Right atrium auricular region (tissue), 2 donors: ENCODE data around the gene RFX6. TPM values are rescaled to one million over a fixed set of nuclear protein-coding genes. Genes with fewer than 3 reads are reported as not detected.

Source experiments
- DNase-seq: peaks from one replicate; pipeline ENCODE4 v3.0.0-alpha.2; 2019; ENCODE audit warnings: low spot score
- H3K27ac ChIP-seq, 2 donors: fragments of 200-600 bp; sonication (generic); 1 replicate in 1 of 2; 2 replicates in 1 of 2; pipeline ENCODE4 v1.5.1; 2016 to 2019
- H3K27me3 ChIP-seq, 2 donors: fragments of 200-600 bp; sonication (generic); one replicate each; pipeline versions ENCODE4 v1.5.1 to v1.6.0; 2017 to 2019
- H3K36me3 ChIP-seq: fragments of 200-600 bp; sonication (generic); one replicate; pipeline ENCODE4 v1.5.1; 2016
- H3K4me1 ChIP-seq, 2 donors: fragments of 200-600 bp; sonication (generic); one replicate each; pipeline versions ENCODE4 v1.5.1 to v1.6.0; 2017 to 2019
- H3K4me3 ChIP-seq, 2 donors: fragments of 200-600 bp; sonication (generic); 1 replicate in 1 of 2; 2 replicates in 1 of 2; pipeline ENCODE4 v1.5.1; 2017 to 2019; ENCODE audit warnings: mild to moderate bottlenecking in 1 of 2, moderate library complexity in 1 of 2
- H3K9me3 ChIP-seq, 2 donors: fragments of 200-600 bp; sonication (generic); one replicate each; pipeline ENCODE4 v1.5.1; 2019
- CTCF ChIP-seq, 2 donors: fragments of 200-600 bp; sonication (generic); IDR thresholded peaks; one replicate each; pipeline ENCODE4 v1.5.1; 2019; ENCODE audit warnings: antibody characterized with exemption in 2 of 2
- total RNA-seq, 2 donors: library from RNA; depleted of rRNA; stranded (reverse); fragments of >200 nt; gene quantifications; one replicate each; pipeline ENCODE4 v1.1.0, GENCODE V29; 2016

Gene RFX6
- total RNA-seq, 2 donors from 2014 or later = not detected

GRCh38 chr6:116948533-116949304 lies 71.7 kb downstream of the RFX6 start:
- H3K9me3 ChIP-seq = no peaks in the 10 kb centered on the region
- TF ChIP-seq CTCF (IDR thresholded peaks at IDR 0.05) = no peak
- no peak for DNase-seq
- H3K27ac ChIP-seq = no peak overlapping the region
- no peaks in the 10 kb centered on the region for H3K4me1 ChIP-seq
- H3K27me3 ChIP-seq = no peaks in the 10 kb centered on the region
- no peak overlapping the region for H3K4me3 ChIP-seq
- H3K36me3 ChIP-seq = no peaks in the 10 kb centered on the region

GRCh38 chr6:116949964-116950363 lies 72.9 kb downstream of the RFX6 start:
- H3K9me3 ChIP-seq = no peaks in the 10 kb centered on the region

GRCh38 chr6:116954335-116954734 lies 77.3 kb downstream of the RFX6 start:
- Histone ChIP-seq H3K4me1 (no peaks in the 10 kb centered on the region), H3K36me3 (no peaks in the 10 kb centered on the region), H3K9me3 (no peaks in the 10 kb centered on the region), H3K27me3 (no peaks in the 10 kb centered on the region), H3K4me3 (no peak overlapping the region), H3K27ac (no peak overlapping the region)
- no peak for DNase-seq
- no peak for TF ChIP-seq CTCF (IDR thresholded peaks at IDR 0.05)

More at GRCh38 chr6:116949964-116950363, 72.9 kb downstream of the RFX6 start:
- no peak for TF ChIP-seq CTCF (IDR thresholded peaks at IDR 0.05)
- Histone ChIP-seq H3K36me3 (no peaks in the 10 kb centered on the region), H3K27me3 (no peaks in the 10 kb centered on the region), H3K27ac (no peak overlapping the region), H3K4me3 (no peak overlapping the region), H3K4me1 (no peaks in the 10 kb centered on the region)
- no peak for DNase-seq

- DNase-seq = no peak
- Histone ChIP-seq H3K4me1 (no peaks in the 10 kb centered on the region), H3K9me3 (no peaks in the 10 kb centered on the region), H3K27ac (no peak overlapping the region), H3K4me3 (no peak overlapping the region), H3K36me3 (no peaks in the 10 kb centered on the region), H3K27me3 (no peaks in the 10 kb centered on the region)
- TF ChIP-seq CTCF (IDR thresholded peaks at IDR 0.05) = no peak
Observed at GRCh38 chr6:116954938-116955337, 77.9 kb downstream of the RFX6 start.

GRCh38 chr6:116955773-116956172 lies 78.7 kb downstream of the RFX6 start:
- DNase-seq = no peak
- Histone ChIP-seq H3K4me3 (no peak overlapping the region), H3K4me1 (no peaks in the 10 kb centered on the region), H3K9me3 (no peaks in the 10 kb centered on the region), H3K27me3 (no peaks in the 10 kb centered on the region), H3K27ac (no peak overlapping the region), H3K36me3 (no peaks in the 10 kb centered on the region)
- TF ChIP-seq CTCF (IDR thresholded peaks at IDR 0.05) = no peak

GRCh38 chr6:116963972-116964371 lies 86.9 kb downstream of the RFX6 start:
- Histone ChIP-seq H3K27ac (no peak overlapping the region), H3K4me1 (no peaks in the 10 kb centered on the region), H3K4me3 (no peak overlapping the region), H3K9me3 (no peaks in the 10 kb centered on the region), H3K36me3 (no peaks in the 10 kb centered on the region), H3K27me3 (no peaks in the 10 kb centered on the region)
- TF ChIP-seq CTCF (IDR thresholded peaks at IDR 0.05) = no peak
- DNase-seq = no peak
